Endometrial microvascular endothelial cells (primary cell): ENCODE results near the gene EDNRB. TPM values are rescaled to one million over a fixed set of nuclear protein-coding genes. Genes with fewer than 3 reads are reported as not detected.
"Not testable (repeated sequence)": the region's sequence is repeated elsewhere in the genome, so short reads cannot be mapped to it uniquely, and the experiment has no call there.

Source experiments
- in situ Hi-C: cut with HindIII; loops from 2 replicates; pipeline ENCODE4 v1.10.0; 2017; ENCODE audit warnings: low sequenced_read_pairs, low pct_unique_long_range_greater_than_20kb; ENCODE audit errors: inconsistent ontology term
- total RNA-seq: library from RNA; depleted of rRNA; stranded (reverse); fragments of >200 nt; gene quantifications from one replicate; pipeline ENCODE4 v1.2.3, GENCODE V29; 2015; ENCODE audit errors: inconsistent ontology term

EDNRB gene
- total RNA-seq, 1 donor from 2014 or later = 0.19 TPM

- in situ Hi-C loops = no loop called here
Measured at GRCh38 chr13:77859450-77859849, 59.2 kb downstream of the EDNRB start.

- in situ Hi-C loops = no loop called here
Measured at GRCh38 chr13:77857531-77858209, 61.0 kb downstream of the EDNRB start.

- in situ Hi-C loops = no loop called here
Measured at GRCh38 chr13:77853703-77854102, 64.9 kb downstream of the EDNRB start.

DNA sequence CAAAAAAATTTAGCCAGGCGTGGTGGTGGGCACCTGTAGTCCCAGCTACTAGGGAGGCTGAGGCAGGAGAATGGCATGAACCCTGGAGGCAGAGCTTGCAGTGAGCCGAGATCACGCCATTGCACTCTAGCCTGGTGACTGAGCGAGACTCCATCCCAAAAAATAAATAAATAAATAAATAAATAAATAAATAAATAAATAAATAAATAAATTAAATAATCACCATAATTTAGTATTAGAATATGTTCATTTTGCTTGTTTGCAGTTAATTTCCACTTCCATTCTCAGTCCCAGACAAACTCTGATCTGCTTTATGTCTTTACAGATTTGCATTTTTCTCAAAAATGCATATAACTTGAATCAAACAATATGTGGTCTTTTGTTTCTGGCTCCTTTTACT, 70.6 kb downstream of the EDNRB start:
- in situ Hi-C loops = not testable (repeated sequence)

- in situ Hi-C loops = no loop called here
Measured at GRCh38 chr13:77846173-77846572, 72.5 kb downstream of the EDNRB start.

Other genes starting within 250 kb of the EDNRB start
- 1.4 TPM for gene SLAIN1, start 221.1 kb downstream of the EDNRB start, total RNA-seq